ENCODE data around the gene HSF4.

HSF4 gene

DNA sequence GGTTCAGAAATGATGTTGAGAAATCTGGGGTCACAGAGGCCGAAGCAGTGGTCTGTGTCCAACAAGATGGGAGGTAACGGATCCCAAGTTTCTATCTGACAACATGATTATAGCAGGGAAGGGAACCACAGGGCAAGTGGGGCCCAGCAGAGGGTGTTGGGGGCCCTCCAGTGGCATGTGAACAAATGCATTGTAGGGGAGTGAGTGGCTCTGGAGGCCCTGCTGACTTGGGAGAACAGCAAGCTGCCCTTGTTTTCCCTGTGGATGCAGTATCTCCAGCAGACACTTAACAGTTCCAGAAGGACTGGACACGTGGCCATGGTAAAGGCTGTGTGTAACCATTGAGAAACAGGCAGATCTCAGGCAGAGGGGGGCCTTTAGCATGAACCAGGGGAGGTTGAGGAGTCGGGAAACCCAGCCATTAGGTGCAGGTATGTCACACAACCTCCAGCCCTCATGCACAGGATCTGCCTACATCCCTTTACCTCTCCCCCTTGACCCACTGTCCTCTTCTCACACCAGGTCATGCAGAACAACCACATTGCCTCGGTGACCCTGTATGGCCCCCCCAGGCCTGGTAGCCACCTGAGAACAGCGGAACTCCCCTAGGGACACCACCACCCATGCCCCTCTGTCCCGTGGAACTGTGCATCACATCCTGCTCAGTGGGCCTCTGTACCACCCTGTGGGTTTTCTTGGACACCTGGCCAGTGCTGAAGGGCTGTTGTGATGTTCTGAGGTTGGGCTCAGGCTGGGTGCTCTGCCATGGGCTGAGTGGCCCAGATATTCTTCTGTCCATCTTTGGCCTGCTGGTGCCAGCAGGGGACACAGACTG, 17.8 kb upstream of the HSF4 start:
- TF ChIP-seq SIN3A (IDR thresholded peaks at IDR 0.05; ENCODE audit: borderline replicate concordance, insufficient read depth, low read length) (no peak), POLR2AphosphoS5 (IDR thresholded peaks at IDR 0.05; ENCODE audit: low read depth, low read length) (no peak), FOXP2 (optimal IDR thresholded peaks at IDR 0.05; ENCODE audit: borderline replicate concordance, extremely low read depth, extremely low read length, insufficient read depth) (no peak), TAF1 (IDR thresholded peaks at IDR 0.05; ENCODE audit: borderline replicate concordance, insufficient read depth, low read length) (no peak)
- TF ChIP-seq, protein P1, sequence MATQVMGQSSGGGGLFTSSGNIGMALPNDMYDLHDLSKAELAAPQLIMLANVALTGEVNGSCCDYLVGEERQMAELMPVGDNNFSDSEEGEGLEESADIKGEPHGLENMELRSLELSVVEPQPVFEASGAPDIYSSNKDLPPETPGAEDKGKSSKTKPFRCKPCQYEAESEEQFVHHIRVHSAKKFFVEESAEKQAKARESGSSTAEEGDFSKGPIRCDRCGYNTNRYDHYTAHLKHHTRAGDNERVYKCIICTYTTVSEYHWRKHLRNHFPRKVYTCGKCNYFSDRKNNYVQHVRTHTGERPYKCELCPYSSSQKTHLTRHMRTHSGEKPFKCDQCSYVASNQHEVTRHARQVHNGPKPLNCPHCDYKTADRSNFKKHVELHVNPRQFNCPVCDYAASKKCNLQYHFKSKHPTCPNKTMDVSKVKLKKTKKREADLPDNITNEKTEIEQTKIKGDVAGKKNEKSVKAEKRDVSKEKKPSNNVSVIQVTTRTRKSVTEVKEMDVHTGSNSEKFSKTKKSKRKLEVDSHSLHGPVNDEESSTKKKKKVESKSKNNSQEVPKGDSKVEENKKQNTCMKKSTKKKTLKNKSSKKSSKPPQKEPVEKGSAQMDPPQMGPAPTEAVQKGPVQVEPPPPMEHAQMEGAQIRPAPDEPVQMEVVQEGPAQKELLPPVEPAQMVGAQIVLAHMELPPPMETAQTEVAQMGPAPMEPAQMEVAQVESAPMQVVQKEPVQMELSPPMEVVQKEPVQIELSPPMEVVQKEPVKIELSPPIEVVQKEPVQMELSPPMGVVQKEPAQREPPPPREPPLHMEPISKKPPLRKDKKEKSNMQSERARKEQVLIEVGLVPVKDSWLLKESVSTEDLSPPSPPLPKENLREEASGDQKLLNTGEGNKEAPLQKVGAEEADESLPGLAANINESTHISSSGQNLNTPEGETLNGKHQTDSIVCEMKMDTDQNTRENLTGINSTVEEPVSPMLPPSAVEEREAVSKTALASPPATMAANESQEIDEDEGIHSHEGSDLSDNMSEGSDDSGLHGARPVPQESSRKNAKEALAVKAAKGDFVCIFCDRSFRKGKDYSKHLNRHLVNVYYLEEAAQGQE (IDR thresholded peaks at IDR 0.05; ENCODE audit: insufficient read depth in 1 of 2, low read depth in 2 of 2, low read length in 2 of 2): no peak

DNA sequence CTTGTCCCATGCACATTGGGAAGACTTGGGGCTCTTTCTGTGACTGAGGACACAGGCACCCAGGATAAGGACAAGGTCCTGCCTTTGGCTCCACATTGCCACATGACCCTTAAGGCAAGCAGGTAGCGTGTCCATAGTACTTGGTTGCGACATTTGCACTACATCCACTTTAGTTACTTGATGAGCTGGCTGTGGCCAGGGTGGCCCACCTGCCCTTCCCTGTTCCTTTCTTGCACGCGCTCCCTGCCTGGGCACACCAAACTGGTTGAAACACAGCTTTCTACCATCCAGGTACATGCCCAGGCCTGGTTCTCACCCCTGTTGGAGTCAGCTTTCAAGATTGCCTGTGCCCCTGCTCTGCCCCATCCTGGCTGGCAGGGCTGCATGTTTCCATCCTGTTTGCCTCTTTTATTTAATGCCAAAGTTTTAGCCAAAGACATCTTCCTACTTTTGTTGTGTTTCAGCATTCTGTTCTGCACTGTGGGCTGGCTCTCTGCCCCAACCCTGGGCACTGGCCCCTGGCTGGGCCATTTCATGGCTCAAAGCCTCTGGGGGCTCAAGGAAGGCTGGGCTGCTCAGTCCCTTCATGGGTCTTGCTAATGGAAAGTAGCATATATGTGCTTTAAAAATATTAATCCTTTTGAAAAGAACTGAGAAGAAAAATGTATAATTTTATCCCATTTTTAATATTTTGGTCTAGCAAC, 17.0 kb upstream of the HSF4 start:
- TF ChIP-seq TAF1 (IDR thresholded peaks at IDR 0.05; ENCODE audit: borderline replicate concordance, insufficient read depth, low read length) (no peak), SIN3A (IDR thresholded peaks at IDR 0.05; ENCODE audit: borderline replicate concordance, insufficient read depth, low read length) (no peak), FOXP2 (optimal IDR thresholded peaks at IDR 0.05; ENCODE audit: borderline replicate concordance, extremely low read depth, extremely low read length, insufficient read depth) (no peak), POLR2AphosphoS5 (IDR thresholded peaks at IDR 0.05; ENCODE audit: low read depth, low read length) (no peak)
- TF ChIP-seq, protein P1 (IDR thresholded peaks at IDR 0.05; ENCODE audit: insufficient read depth in 1 of 2, low read depth in 2 of 2, low read length in 2 of 2): no peak

DNA sequence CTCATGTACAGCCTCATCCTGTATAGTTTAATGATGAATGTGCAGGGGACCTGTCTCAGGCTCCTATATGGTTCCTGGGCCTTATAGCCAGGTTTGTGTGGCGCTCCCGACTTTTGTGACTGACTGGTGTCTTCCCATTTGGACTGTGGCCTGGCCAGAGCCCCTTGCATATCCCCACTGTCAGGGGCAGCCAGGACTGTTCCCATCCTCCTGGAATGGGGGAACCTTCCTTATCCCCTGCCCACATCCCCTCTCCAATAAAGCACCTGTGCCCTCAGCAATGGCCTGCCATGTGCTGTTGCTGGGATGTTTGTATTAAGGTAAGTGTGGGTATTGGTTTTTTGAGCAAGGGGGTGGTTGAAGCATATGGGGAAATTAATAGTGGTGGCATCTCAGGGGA, 16.3 kb upstream of the HSF4 start:
- TF ChIP-seq TAF1 (IDR thresholded peaks at IDR 0.05; ENCODE audit: borderline replicate concordance, insufficient read depth, low read length): no peak
- TF ChIP-seq, protein P1 (IDR thresholded peaks at IDR 0.05; ENCODE audit: insufficient read depth in 1 of 2, low read depth in 2 of 2, low read length in 2 of 2): no peak
- no peak for TF ChIP-seq FOXP2 (optimal IDR thresholded peaks at IDR 0.05; ENCODE audit: borderline replicate concordance, extremely low read depth, extremely low read length, insufficient read depth)
- TF ChIP-seq SIN3A (IDR thresholded peaks at IDR 0.05; ENCODE audit: borderline replicate concordance, insufficient read depth, low read length): no peak
- no peak for TF ChIP-seq POLR2AphosphoS5 (IDR thresholded peaks at IDR 0.05; ENCODE audit: low read depth, low read length)

DNA sequence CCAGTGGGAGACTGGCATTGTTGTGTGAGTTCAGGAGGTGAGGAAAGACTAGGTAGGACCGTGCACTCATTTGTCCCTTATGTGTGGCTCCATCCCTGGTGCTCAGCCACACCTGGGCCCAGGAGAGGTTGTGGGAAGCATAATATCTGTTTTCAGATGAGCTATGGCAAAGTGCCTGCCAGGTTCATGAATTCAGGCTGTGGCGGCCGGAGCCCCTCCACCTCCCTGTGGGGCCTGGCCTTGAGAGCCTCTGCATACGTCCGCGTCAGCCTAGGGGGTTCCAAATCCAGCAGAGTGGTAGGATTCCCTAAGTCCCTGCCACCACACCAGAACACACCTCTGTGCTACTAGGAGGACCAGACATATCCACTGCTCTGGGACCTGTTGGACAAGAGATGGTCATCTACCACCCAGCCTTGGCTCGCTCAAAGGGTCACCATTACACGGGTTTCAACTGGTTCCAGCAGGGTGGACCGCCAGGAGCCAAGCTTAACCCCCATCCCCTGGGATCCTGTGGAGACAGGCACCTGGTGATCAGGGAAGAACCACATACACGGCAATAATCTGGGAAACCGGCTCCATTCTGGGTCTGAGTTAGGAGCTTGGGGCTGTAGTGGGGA, 15.8 kb upstream of the HSF4 start:
- TF ChIP-seq POLR2AphosphoS5 (IDR thresholded peaks at IDR 0.05; ENCODE audit: low read depth, low read length) (no peak), SIN3A (IDR thresholded peaks at IDR 0.05; ENCODE audit: borderline replicate concordance, insufficient read depth, low read length) (no peak), TAF1 (IDR thresholded peaks at IDR 0.05; ENCODE audit: borderline replicate concordance, insufficient read depth, low read length) (no peak)

DNA sequence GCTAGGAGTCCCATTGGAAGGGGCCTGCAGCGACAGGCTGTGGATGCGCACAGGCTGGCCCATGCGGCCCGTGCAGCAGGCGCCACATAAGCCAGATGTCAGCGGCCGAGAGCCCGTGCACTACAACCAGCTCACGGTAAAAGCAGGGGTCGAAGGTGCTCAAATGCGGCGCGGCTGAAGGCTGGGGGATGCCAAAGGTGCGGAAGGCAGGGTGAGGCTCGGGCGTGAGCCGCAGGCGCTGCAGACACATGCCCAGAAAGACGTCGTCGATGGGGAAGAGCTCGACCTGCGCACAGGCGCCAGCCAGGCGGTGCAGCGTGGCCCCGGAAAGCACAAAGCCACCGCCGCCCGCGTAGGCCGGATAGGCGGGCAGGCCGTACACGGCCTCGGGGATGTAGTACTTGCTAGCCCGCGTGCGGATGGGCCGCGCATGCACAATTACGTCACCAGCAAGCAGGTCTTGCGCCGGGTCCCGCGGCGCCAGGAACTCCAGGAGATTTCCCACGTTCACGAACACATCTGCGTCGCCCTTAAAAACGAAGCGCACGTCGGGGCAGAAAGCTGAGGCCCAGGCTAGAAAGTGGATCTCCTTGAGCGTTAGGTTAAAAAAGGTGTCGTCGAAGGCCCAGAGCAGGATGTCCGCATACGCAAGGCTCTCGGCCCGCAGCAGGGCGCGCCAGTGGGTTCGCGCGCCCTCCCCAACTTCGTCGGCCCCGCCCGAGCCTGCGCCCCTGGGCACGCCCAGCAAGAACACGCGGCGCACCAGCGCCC, 15.1 kb upstream of the HSF4 start:
- TF ChIP-seq FOXP2 (optimal IDR thresholded peaks at IDR 0.05; ENCODE audit: borderline replicate concordance, extremely low read depth, extremely low read length, insufficient read depth) (no peak), SIN3A (IDR thresholded peaks at IDR 0.05; ENCODE audit: borderline replicate concordance, insufficient read depth, low read length) (no peak), POLR2AphosphoS5 (IDR thresholded peaks at IDR 0.05; ENCODE audit: low read depth, low read length) (no peak), TAF1 (IDR thresholded peaks at IDR 0.05; ENCODE audit: borderline replicate concordance, insufficient read depth, low read length) (no peak)
- TF ChIP-seq, protein P1 (IDR thresholded peaks at IDR 0.05; ENCODE audit: insufficient read depth in 1 of 2, low read depth in 2 of 2, low read length in 2 of 2): no peak
